GM12892 (cell line): ENCODE measurements around the gene EYS.

Experiments
- POLR2A ChIP-seq: IDR thresholded peaks from 2 replicates; pipeline ENCODE4 v1.6.1; 2011; ENCODE audit warnings: low read depth, low read length, control low read depth
- POLR2AphosphoS5 ChIP-seq: IDR thresholded peaks from 2 replicates; pipeline ENCODE4 v1.6.1; 2011; ENCODE audit warnings: low read depth, low read length, control low read depth
- TAF1 ChIP-seq: IDR thresholded peaks from 2 replicates; pipeline ENCODE4 v1.6.1; 2011; ENCODE audit warnings: low read depth, mild to moderate bottlenecking, control low read depth, low read length, borderline replicate concordance

DNA sequence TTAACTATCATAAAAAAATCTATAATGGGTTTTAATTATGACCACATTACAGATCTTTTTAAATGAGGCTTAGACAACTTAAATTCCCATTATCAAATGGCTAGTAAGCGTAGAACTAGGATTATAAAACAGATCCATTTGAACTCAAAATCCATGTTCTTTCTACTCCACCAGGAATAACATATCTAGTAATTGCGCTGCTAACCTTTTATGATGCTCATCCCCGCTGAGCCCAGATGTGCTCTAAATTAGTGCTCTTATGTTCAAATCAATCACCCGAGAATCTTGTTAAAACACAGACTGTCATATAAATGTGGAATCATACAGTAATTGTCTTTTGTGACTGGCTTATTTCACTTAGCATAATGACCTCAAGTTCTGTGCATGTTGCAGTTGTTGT is 1168.3 kb downstream of the EYS start:
- no peak for TF ChIP-seq POLR2AphosphoS5
- no peak for TF ChIP-seq TAF1
- no peak for TF ChIP-seq POLR2A
